ENCODE data around the gene TMEM272.

TMEM272 gene

GRCh38 chr13:51801631-51802099 is 43.3 kb downstream of the TMEM272 start:
- TF ChIP-seq MYC (IDR thresholded peaks at IDR 0.05; ENCODE audit: low read depth, low read length) (no peak), MAX (IDR thresholded peaks at IDR 0.05; ENCODE audit: low read depth, low read length) (no peak), CTCF (IDR thresholded peaks at IDR 0.05; ENCODE audit: low read depth, low read length) (no peak), POLR2A (IDR thresholded peaks at IDR 0.05; ENCODE audit: extremely low read depth, insufficient read length) (no peak)
- no peak for DNase-seq (ENCODE audit: low read depth)
- H3K4me3 ChIP-seq (ENCODE audit: low read depth, low read length), result no peak overlapping the region

- no peak overlapping the region for H3K4me3 ChIP-seq (ENCODE audit: low read depth, low read length)
- DNase-seq (ENCODE audit: low read depth), result no peak
- no peak for TF ChIP-seq POLR2A (IDR thresholded peaks at IDR 0.05; ENCODE audit: extremely low read depth, insufficient read length)
- TF ChIP-seq MAX (IDR thresholded peaks at IDR 0.05; ENCODE audit: low read depth, low read length), result no peak
- no peak for TF ChIP-seq CTCF (IDR thresholded peaks at IDR 0.05; ENCODE audit: low read depth, low read length)
- no peak for TF ChIP-seq MYC (IDR thresholded peaks at IDR 0.05; ENCODE audit: low read depth, low read length)
These were observed 44.5 kb downstream of the TMEM272 start for GRCh38 chr13:51800486-51800885.

- no peak for DNase-seq (ENCODE audit: low read depth)
- no peak for TF ChIP-seq CTCF (IDR thresholded peaks at IDR 0.05; ENCODE audit: low read depth, low read length)
- no peak for TF ChIP-seq MYC (IDR thresholded peaks at IDR 0.05; ENCODE audit: low read depth, low read length)
- no peak for TF ChIP-seq POLR2A (IDR thresholded peaks at IDR 0.05; ENCODE audit: extremely low read depth, insufficient read length)
- TF ChIP-seq MAX (IDR thresholded peaks at IDR 0.05; ENCODE audit: low read depth, low read length), result no peak
- no peak overlapping the region for H3K4me3 ChIP-seq (ENCODE audit: low read depth, low read length)
These were observed 45.7 kb downstream of the TMEM272 start for GRCh38 chr13:51799261-51799660.

GRCh38 chr13:51797664-51798488 is 47.1 kb downstream of the TMEM272 start:
- TF ChIP-seq MYC (IDR thresholded peaks at IDR 0.05; ENCODE audit: low read depth, low read length) (no peak), CTCF (IDR thresholded peaks at IDR 0.05; ENCODE audit: low read depth, low read length) (peak; percentile 34), MAX (IDR thresholded peaks at IDR 0.05; ENCODE audit: low read depth, low read length) (0 out of 2 replicates have a peak, but pooled peaks have one; percentile 23), POLR2A (IDR thresholded peaks at IDR 0.05; ENCODE audit: extremely low read depth, insufficient read length) (no peak)
- H3K4me3 ChIP-seq (ENCODE audit: low read depth, low read length), result no peak overlapping the region
- DNase-seq (ENCODE audit: low read depth), result peak; percentile 73

GRCh38 chr13:51796546-51796945 is 48.4 kb downstream of the TMEM272 start:
- H3K4me3 ChIP-seq (ENCODE audit: low read depth, low read length), result no peak overlapping the region
- no peak for DNase-seq (ENCODE audit: low read depth)
- TF ChIP-seq MYC (IDR thresholded peaks at IDR 0.05; ENCODE audit: low read depth, low read length) (no peak), MAX (IDR thresholded peaks at IDR 0.05; ENCODE audit: low read depth, low read length) (no peak)

GRCh38 chr13:51795419-51795818 is 49.6 kb downstream of the TMEM272 start:
- DNase-seq (ENCODE audit: low read depth), result no peak
- no peak overlapping the region for H3K4me3 ChIP-seq (ENCODE audit: low read depth, low read length)
- TF ChIP-seq POLR2A (IDR thresholded peaks at IDR 0.05; ENCODE audit: extremely low read depth, insufficient read length) (no peak), CTCF (IDR thresholded peaks at IDR 0.05; ENCODE audit: low read depth, low read length) (no peak), MYC (IDR thresholded peaks at IDR 0.05; ENCODE audit: low read depth, low read length) (no peak), MAX (IDR thresholded peaks at IDR 0.05; ENCODE audit: low read depth, low read length) (no peak)

All from NB4 (cell line).